T follicular helper cell (primary cell): ENCODE data around the gene DNM3.

Source experiments
- DNase-seq: peaks from one replicate; pipeline ENCODE4 v3.0.0-alpha.2; 2020; ENCODE audit warnings: low read depth

The DNM3 gene

DNA sequence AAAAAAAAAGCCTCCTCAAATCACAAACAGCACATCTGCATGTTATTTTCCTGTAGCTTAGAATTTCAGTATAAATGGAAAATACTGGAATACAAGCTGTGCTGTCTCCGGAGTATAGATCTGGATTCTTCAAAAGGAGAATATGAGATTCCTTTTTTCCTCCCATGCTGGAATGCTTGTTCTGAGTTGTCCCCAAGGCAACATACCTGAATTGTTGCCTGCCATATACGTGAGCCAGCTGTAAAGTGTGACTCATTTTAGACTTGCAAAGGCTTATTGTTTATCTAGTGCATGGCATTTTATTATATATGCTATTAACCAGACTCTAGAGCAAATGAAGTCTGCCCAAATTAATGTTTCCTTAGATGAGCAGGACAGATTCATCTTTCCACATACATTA, 484.2 kb downstream of the DNM3 start:
- no peak for DNase-seq

DNA sequence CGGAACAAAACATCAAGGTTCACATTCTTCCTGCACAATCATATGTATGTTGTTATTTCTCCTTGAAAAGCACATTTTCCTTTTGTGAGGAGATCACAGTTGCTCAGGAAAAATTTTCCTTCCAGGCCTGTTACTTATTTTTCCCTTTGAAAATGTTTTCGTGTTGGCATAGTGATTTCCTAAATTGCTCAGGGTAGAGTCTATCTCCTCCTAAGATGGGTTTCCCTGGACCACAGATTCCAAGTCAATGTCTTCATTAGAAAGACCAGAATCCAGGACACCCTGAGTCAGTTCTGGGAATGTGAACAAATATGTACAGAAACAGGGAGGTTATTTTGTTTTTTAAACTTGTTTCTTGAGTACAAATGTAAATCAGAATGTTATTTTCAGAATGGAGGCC, 484.8 kb downstream of the DNM3 start:
- DNase-seq = no peak

- DNase-seq = no peak
These were observed 487.0 kb downstream of the DNM3 start for GRCh38 chr1:172328266-172328665.

DNA sequence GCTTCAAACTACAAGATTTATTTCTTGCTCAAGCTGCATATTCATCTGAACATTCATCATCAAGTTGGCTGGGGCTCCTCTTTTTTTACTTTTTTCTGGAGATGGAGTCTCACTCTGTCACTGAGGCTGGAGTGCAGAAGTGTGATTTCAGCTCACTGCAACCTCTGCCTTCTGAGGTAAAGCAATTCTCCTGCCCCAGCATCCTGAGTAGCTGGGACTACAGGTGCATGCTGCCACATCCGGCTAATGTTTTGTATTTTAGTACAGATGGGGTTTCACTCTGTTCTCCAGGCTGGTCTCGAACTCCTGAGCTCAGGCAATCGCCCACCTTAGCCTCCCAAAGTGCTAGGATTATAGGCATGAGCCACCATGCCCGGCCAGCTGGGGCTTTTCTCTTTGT, 490.9 kb downstream of the DNM3 start:
- DNase-seq = no peak

DNA sequence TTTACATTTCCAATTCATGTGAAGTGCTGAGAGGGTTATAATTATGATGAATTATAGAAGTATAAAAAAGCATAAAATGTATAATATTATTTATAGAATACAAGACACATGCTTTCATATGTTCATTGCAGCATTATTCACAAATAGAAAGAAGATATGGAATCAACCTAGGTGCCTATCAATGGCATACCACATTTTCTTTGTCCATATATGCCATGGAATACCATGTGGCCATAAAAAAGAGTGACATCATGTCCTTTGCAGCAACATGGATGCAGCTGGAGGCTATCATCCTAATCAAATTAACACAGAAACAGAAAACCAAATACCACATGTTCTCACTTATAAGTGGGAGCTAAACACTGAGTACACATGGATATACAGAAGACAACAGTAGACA, 494.1 kb downstream of the DNM3 start:
- no peak for DNase-seq

DNA sequence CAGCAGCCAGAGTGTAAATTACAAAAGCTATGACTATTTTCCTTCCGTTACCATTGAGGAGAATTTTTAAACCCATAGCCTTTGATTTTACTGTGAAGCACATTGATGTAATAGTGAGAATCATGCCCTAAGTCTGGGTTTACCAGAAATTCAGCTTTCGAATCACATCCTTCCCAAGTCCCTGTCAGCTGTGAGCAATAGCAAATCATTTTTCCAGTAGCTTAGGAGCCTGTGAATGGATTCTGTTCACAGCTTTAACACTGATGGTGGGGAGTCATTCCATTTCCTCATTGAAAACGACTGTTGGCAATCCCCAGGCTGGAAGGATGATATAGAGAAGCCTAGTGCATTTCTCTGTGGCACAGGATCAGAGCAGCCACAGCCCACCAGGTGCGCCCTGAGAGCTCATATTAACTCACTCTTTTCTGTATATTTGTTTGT, 497.0 kb downstream of the DNM3 start:
- DNase-seq = no peak

GRCh38 chr1:172339842-172340241, 498.5 kb downstream of the DNM3 start:
- DNase-seq = no peak

DNA sequence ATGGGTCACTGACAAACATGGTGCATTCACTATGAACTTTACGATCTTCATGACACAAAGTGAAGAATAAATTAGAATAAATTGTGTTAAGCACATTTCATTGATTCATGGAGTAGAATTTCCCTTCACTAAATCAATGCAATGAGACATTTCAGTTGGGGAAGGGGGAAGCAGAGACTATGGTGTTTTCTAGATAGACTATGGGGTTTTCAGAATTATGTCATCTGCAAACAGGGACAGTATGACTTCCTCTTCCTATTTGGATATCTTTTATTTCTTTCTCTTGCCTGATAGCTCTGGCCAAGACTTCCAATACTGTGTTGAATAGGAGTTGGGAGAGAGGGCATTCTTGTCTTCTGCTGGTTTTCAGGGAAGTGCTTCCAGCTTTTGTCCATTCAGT, 499.2 kb downstream of the DNM3 start:
- DNase-seq = no peak

DNA sequence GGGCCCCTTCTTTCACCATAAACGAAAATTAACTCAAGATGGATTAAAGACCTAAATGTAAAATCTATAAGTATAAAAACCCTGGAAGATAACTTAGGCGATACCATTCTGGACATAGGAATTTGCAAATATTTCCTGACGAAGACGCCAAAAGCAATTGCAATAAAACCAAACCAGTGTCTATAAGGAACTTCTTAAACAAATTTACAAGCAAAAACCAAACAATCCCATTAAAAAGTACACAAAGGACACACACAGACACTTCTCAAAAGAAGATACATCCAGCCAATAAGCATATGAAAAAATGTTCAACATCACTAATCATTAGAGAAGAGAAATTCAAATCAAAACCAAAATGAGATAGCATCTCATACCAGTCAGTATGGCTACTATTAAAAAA, 500.4 kb downstream of the DNM3 start:
- DNase-seq = no peak

GRCh38 chr1:172342584-172343239, 501.4 kb downstream of the DNM3 start:
- no peak for DNase-seq

DNA sequence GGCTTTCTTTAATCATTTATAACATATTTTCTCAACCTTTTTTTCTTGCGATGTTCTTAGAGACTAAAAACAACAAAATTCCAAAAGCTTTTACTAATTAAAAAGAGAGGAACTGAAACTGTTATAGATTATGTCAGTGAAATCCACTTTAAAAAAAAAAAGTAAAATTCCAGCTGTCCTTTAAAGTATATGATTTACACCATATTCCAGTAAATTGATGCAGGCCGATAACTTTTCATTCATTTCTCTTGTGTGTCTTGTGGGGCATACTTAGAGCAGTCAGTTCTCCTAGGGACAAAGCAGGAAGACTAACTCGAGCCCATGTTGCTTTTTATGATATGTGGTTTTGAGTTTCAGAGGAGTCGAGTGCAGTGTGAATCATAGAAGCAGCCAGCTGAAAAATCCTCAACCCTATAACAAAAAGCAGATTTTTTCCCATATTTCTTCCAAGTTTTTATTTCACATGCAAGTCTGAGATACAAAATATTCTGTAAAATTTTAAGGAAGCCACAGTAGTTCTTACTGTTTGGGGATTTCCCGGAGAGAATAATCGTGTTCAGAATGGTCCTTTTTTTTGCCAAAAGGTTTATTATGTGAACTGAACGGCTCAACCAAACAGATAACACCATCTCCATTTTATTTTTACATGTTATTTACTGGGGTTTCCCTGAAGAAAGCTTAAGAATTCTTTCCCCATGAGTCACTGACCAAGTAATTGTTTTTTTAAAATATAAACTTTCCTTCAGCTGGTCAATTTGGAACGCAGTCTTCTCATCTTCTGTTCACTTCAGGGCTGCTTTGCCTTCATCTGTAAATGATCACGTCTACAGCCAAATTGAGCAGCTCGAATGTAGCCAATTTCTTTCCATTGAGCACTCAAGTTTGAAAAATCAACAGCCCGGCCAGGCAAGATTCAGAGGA, 502.2 kb downstream of the DNM3 start:
- DNase-seq = no peak

GRCh38 chr1:172344444-172344843, 503.1 kb downstream of the DNM3 start:
- DNase-seq = no peak

DNA sequence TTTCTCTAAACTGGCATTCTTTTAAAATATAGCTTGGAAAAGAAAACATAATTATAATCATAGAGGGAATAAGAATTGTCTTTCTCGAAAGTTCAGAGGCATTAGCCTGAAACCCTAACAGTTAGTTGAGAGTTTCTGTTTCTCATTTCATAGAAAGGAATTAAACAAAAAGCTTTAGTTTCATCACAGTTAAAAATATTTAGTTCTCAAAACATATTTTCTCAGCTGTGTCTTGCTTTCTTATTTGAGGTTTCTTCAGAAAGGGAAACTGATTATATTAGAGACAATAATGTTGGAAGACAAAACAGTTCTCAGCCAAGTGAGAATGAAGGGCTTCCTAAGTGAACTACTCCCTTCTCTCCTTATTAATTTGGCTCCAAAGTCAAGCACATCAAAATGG, 503.8 kb downstream of the DNM3 start:
- DNase-seq = no peak

DNA sequence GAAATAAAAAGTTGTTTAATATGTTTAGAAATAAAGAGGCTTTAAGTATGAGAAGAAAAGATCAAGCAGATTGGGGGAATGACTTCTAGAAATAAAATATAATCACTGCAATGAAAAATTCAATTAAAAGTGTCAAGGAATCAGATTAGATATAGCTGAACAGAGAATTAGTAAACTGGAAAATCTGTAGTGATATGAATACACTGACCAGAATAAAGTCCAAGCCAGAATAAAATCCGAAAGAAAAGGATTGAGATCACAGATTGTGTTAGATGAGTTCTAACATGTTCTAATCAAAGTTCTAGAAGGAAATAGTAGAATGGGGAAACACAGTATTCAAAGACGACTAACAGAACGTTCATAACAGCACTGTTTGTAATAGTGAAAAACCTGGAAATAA, 506.1 kb downstream of the DNM3 start:
- no peak for DNase-seq

DNA sequence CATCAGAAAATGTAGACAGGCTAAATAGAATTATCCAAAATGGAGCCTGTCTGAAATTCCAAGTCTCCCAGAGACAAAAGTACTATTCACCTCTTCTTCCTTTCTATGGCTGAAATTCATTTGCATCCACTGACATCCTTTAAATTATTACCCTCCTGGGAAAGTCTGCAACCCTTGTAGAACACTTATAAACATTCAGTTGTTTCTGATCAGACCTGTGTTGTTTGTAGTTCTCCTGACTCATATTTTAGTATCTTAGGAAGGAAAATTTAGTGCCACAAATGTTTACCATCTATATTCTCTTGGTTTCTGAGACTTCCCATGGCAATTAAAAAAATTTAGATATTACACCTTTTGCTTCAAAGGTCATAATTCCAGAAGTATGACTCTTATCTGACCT, 509.6 kb downstream of the DNM3 start:
- no peak for DNase-seq

GRCh38 chr1:172351346-172351745, 510.0 kb downstream of the DNM3 start:
- DNase-seq = no peak

GRCh38 chr1:172351754-172352161, 510.5 kb downstream of the DNM3 start:
- no peak for DNase-seq

DNA sequence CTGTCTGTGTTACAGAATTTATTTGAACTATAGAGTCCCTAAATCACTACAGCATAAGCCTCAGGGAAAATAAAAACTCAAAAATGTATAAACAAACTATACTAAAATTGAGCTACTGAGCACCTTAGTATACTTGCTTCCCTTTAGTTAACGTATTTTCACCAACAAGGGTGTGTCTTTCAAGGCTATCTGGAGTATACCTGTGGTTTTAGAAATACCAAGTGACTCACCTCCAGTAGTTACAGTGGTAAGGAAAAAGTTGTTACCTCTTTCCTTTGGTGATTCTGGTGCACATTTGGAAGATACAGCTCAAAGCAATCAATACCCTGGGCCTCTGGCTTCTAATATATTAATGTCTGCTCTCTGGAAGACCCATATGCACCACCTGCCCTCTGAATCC, 511.1 kb downstream of the DNM3 start:
- no peak for DNase-seq

- no peak for DNase-seq
These were observed 513.3 kb downstream of the DNM3 start for GRCh38 chr1:172354291-172355274.

GRCh38 chr1:172356620-172357019, 515.3 kb downstream of the DNM3 start:
- DNase-seq = no peak

DNA sequence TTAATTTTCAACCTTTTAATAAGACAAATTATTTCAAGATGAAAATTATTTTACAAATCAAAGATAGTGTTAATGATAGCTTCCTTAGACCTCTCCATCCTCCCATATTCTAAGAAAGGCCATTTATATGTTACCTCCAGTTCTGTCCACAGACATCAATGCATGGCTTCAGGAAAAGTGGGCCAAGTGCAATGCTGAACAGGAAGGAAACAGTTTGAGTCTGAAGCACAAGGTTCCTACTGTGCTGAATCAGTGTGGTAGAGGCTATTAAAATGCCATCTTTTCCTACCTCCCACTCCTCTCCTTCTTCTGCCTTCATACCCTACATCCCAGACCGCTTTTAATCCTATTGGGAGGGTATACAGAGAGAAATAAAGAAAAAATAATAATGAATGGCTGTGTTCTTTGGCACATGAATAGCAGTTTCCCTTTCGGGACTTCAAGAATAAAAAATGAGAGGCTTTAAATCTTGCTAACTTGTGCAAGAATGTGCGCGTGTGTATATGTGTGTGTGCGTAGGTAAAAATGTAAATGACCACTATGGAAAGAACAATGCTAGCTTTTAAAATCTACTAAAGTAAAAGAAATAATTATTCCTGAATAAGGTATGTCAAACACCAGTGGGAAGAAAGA, 516.6 kb downstream of the DNM3 start:
- DNase-seq = no peak
